H1 (cell line): ENCODE data around the gene CADM1. TPM values are rescaled to one million over a fixed set of nuclear protein-coding genes. Genes with fewer than 3 reads are reported as not detected.

Source experiments
- CREB1 ChIP-seq: IDR thresholded peaks from 2 replicates; pipeline ENCODE4 v1.6.1; 2012; ENCODE audit warnings: inconsistent platforms
- TAF1 ChIP-seq: IDR thresholded peaks from 2 replicates; pipeline ENCODE4 v1.6.1; 2011; ENCODE audit warnings: mild to moderate bottlenecking, low read depth, low read length
- polyA plus RNA-seq, 7 experiments: library from polyadenylated mRNA; depleted of rRNA in 3 of 7; stranded (reverse) in 5 of 7; unstranded in 2 of 7; fragments of >200 nt in 5 of 7; fragments of 200-250 nt in 2 of 7; gene quantifications; 1 replicate in 5 of 7; 2 replicates in 1 of 7; 4 replicates in 1 of 7; pipeline versions ENCODE4 v1.2.1 to v1.2.3, GENCODE V29; 2011 to 2013; ENCODE audit warnings: missing spikeins in 2 of 7, mixed read lengths in 2 of 7
- total RNA-seq: library from RNA; stranded (reverse); fragmentation: NEBNext Ultra II Directional; extraction: Animal tissue kit (Norgen Biotek cat#: 25700); gene quantifications from 2 replicates; pipeline ENCODE4 v1.2.1, GENCODE V29; 2021

CADM1 gene
- total and polyA plus RNA-seq, 2 of the 8 experiments (the other 6 are each of a cell fraction or from before 2014, with no cell fraction given) = 8.3 to 25.3 TPM

DNA sequence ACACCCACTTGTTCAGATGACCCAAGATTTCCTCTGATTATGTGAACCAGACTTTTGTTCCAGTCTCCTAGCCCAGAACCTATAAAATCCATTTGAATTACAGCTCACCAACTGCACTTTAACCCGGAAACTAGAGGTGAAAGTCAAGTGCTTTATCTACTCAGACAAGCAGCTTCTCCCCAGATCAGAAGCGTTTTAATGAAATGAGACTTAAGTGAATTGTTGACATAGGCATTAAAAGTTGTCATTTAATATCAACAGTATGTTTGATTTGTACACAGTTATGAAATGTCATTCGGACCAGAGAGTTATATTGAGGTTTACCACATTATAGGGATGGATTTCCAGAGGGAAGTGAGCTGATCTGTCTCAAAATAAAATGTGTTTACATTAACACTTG, 52.0 kb downstream of the CADM1 start (continued):
- no peak for TF ChIP-seq TAF1
- no peak for TF ChIP-seq CREB1
